K562 (cell line): Measurements from ENCODE around the gene MYO3B. TPM values are rescaled to one million over a fixed set of nuclear protein-coding genes. Genes with fewer than 3 reads are reported as not detected.

Experiments used
- ATAC-seq: fragments of 200-7000 bp; cut with Tn5 transposase; 3 replicates; pipeline ENCODE4 v1.9.1; 2020; ENCODE audit warnings: moderate library complexity
- BruUV-seq: library from RNA; stranded (reverse); fragments of 400-500 nt; replicated peaks from 2 replicates; lab custom pipeline; 2021; lab: Mats Ljungman, UMichigan
- CTCF ChIA-PET: fragments of 300-600 bp; formaldehyde crosslinking; extraction: SDS; loops from one replicate; lab custom pipeline; 2021; ENCODE audit warnings: low intra/inter-chr PET ratio; lab: Yijun Ruan, JAX
- POLR2A ChIA-PET: fragments of 300-600, 350-650 bp; sonication (Branson Sonifier 250); formaldehyde crosslinking; extraction: SDS; loops from one replicate; lab custom pipeline; 2021; ENCODE audit warnings: antibody characterized with exemption, inconsistent platforms; lab: Yijun Ruan, JAX
- DNase-seq, 4 experiments: peaks; one replicate each; pipeline versions ENCODE4 v3.0.0 to v3.0.0-alpha.2; 2011 to 2018; ENCODE audit warnings: low spot score in 3 of 4, mixed read lengths in 3 of 4; ENCODE audit errors: extremely low read depth in 1 of 4
- FAIRE-seq: peaks from 2 replicates; lab custom pipeline; 2011; peaks lifted over from hg19 to GRCh38; lab: Jason Lieb, UNC
- H2AFZ ChIP-seq: 2 replicates; pipeline ENCODE4 v1.6.0; 2011; ENCODE audit warnings: low read depth, low read length, control low read depth, inconsistent platforms
- H3K27ac ChIP-seq: fragments of 200-600 bp; 3 replicates; pipeline ENCODE4 v1.8.0; 2011; ENCODE audit warnings: low read depth, mild to moderate bottlenecking, control low read depth, inconsistent platforms, low read length, moderate library complexity, mixed read lengths; ENCODE audit errors: extremely low read depth
- H3K27me3 ChIP-seq, 2 experiments: fragments of 300-600 bp in 1 of 2; 2 replicates in 1 of 2; 3 replicates in 1 of 2; pipeline versions ENCODE4 v1.6.0 to v1.8.0; 2011; ENCODE audit warnings: inconsistent platforms in 2 of 2, low read length in 2 of 2, mild to moderate bottlenecking in 1 of 2, mixed read lengths in 1 of 2, moderate library complexity in 1 of 2; ENCODE audit not compliant: control insufficient read depth in 2 of 2, insufficient read depth in 2 of 2
- H3K36me3 ChIP-seq: fragments of 300-600 bp; 3 replicates; pipeline ENCODE4 v1.8.0; 2011; ENCODE audit warnings: mild to moderate bottlenecking, low read length, inconsistent platforms; ENCODE audit not compliant: control insufficient read depth, insufficient read depth
- H3K4me1 ChIP-seq, 2 experiments: fragments of 200-600 bp in 1 of 2; replicated peaks in 1 of 2; 2 replicates in 1 of 2; 3 replicates in 1 of 2; pipeline versions ENCODE4 v1.5.1 to v1.8.0; 2011; ENCODE audit warnings: inconsistent platforms in 2 of 2, low read length in 2 of 2, mild to moderate bottlenecking in 1 of 2, mixed read lengths in 1 of 2, moderate library complexity in 1 of 2; ENCODE audit not compliant: control insufficient read depth in 2 of 2, insufficient read depth in 2 of 2
- H3K4me2 ChIP-seq: 2 replicates; pipeline ENCODE4 v1.6.1; 2011; ENCODE audit warnings: low read length, control low read depth, inconsistent platforms, mixed read lengths; ENCODE audit not compliant: insufficient read depth
- H3K4me3 ChIP-seq: fragments of 200-600 bp; sonication (generic), shearing (Covaris generic); 2 replicates; pipeline ENCODE4 v1.5.1; 2016; ENCODE audit warnings: control low read depth, inconsistent platforms
- H3K79me2 ChIP-seq: fragments of 200-600 bp; 3 replicates; pipeline ENCODE4 v1.8.0; 2011; ENCODE audit warnings: low read length, inconsistent platforms; ENCODE audit not compliant: control insufficient read depth, insufficient read depth
- H3K9ac ChIP-seq, 2 experiments: 2 replicates each; pipeline versions ENCODE4 v1.6.0 to v1.6.1; 2011; ENCODE audit warnings: low read depth in 2 of 2, low read length in 2 of 2, control low read depth in 1 of 2, inconsistent platforms in 1 of 2, mild to moderate bottlenecking in 1 of 2, mixed read lengths in 1 of 2; ENCODE audit not compliant: insufficient read depth in 1 of 2
- H3K9me1 ChIP-seq: one replicate; pipeline ENCODE4 v1.6.0; 2011; ENCODE audit warnings: inconsistent platforms, mild to moderate bottlenecking, low read length, moderate library complexity; ENCODE audit not compliant: control insufficient read depth, insufficient read depth
- H3K9me3 ChIP-seq: replicated peaks from 2 replicates; pipeline ENCODE4 v1.5.1; 2011; ENCODE audit warnings: low read depth, low read length, inconsistent platforms; ENCODE audit not compliant: control insufficient read depth, insufficient read depth
- H4K20me1 ChIP-seq: replicated peaks from 2 replicates; pipeline ENCODE4 v1.6.1; 2011; ENCODE audit warnings: low read length, inconsistent platforms, mixed read lengths; ENCODE audit not compliant: control insufficient read depth, insufficient read depth
- CEBPG ChIP-seq, 3 experiments: fragments of 200-800 bp in 1 of 3; sonication (Bioruptor generic) in 1 of 3; sonication (generic) in 1 of 3; formaldehyde crosslinking in 1 of 3; IDR thresholded peaks in 2 of 3; conservative IDR thresholded peaks in 1 of 3; 2 replicates each; pipeline versions ENCODE4 v1.6.1 to v1.8.0; 2016 to 2022; ENCODE audit warnings: missing compliant biosample characterization in 2 of 3, missing genetic modification characterization in 2 of 3, mild to moderate bottlenecking in 1 of 3, missing genetic modification reagents in 1 of 3
- CREB5 ChIP-seq: fragments of 250-450 bp; sonication (Bioruptor Pico); IDR thresholded peaks from 2 replicates; pipeline ENCODE4 v1.5.0; 2020; ENCODE audit warnings: mild to moderate bottlenecking
- DIDO1 ChIP-seq: fragments of 450-650 bp; IDR thresholded peaks from 2 replicates; pipeline ENCODE4 v1.6.1; 2016; ENCODE audit warnings: low read depth, missing biosample characterization, missing genetic modification characterization
- EZH2 ChIP-seq: IDR thresholded peaks from 2 replicates; pipeline ENCODE4 v1.6.1; 2012; ENCODE audit warnings: low read depth, mild to moderate bottlenecking, inconsistent platforms, low read length, borderline replicate concordance
- GABPB1 ChIP-seq: sonication (generic); formaldehyde crosslinking; IDR thresholded peaks from 2 replicates; pipeline ENCODE4 v1.8.0; 2022; ENCODE audit warnings: mild to moderate bottlenecking, missing genetic modification reagents
- GMEB1 ChIP-seq: fragments of 250-450 bp; sonication (Bioruptor Pico); IDR thresholded peaks from 2 replicates; pipeline ENCODE4 v1.4.0; 2020; ENCODE audit warnings: mild to moderate bottlenecking
- HNRNPH1 ChIP-seq: fragments of 200-400 bp; formaldehyde crosslinking; optimal IDR thresholded peaks from 2 replicates; pipeline ENCODE3; 2017; ENCODE audit warnings: low read depth, mild to moderate bottlenecking, low read length, moderate library complexity
- HNRNPUL1 ChIP-seq: fragments of 200-400 bp; formaldehyde crosslinking; IDR thresholded peaks from 2 replicates; pipeline ENCODE4 v1.6.1; 2017; ENCODE audit warnings: low read length
- NCOR1 ChIP-seq: fragments of 450-650 bp; IDR thresholded peaks from 2 replicates; pipeline ENCODE4 v1.6.1; 2016; ENCODE audit warnings: mild to moderate bottlenecking, moderate library complexity
- NR1H2 ChIP-seq: sonication (generic); formaldehyde crosslinking; IDR thresholded peaks from 2 replicates; pipeline ENCODE4 v1.4.0; 2020; ENCODE audit warnings: mild to moderate bottlenecking, missing genetic modification reagents
- PHF21A ChIP-seq: fragments of 450-650 bp; IDR thresholded peaks from 2 replicates; pipeline ENCODE4 v1.6.1; 2017; ENCODE audit warnings: low read depth, borderline replicate concordance
- RBM39 ChIP-seq: fragments of 200-400 bp; formaldehyde crosslinking; optimal IDR thresholded peaks from 2 replicates; pipeline ENCODE3; 2018; ENCODE audit warnings: low read depth, low read length
- RFX7 ChIP-seq: fragments of 250-450 bp; sonication (Bioruptor Pico); IDR thresholded peaks from 2 replicates; pipeline ENCODE4 v1.5.1; 2021; ENCODE audit warnings: mild to moderate bottlenecking
- SMAD2 ChIP-seq: fragments of 150-350 bp; IDR thresholded peaks from 2 replicates; pipeline ENCODE4 v1.6.1; 2014; ENCODE audit warnings: low read depth, mild to moderate bottlenecking, low read length
- TEAD4 ChIP-seq, 2 experiments: sonication (generic) in 1 of 2; formaldehyde crosslinking in 1 of 2; IDR thresholded peaks; 2 replicates each; pipeline versions ENCODE4 v1.6.1 to v1.8.0; 2012 to 2022; ENCODE audit warnings: borderline replicate concordance in 1 of 2, inconsistent platforms in 1 of 2, low read length in 1 of 2, mild to moderate bottlenecking in 1 of 2, missing genetic modification reagents in 1 of 2
- THRA ChIP-seq: fragments of 450-650 bp; IDR thresholded peaks from 2 replicates; pipeline ENCODE4 v1.6.1; 2017; ENCODE audit warnings: mild to moderate bottlenecking, moderate library complexity
- ZC3H4 ChIP-seq: sonication (generic); formaldehyde crosslinking; IDR thresholded peaks from 2 replicates; pipeline ENCODE4 v1.9.0; 2021; ENCODE audit warnings: missing genetic modification reagents, borderline replicate concordance
- ZFPM2 ChIP-seq: fragments of 250-450 bp; sonication (Bioruptor Pico); IDR thresholded peaks from 2 replicates; pipeline ENCODE4 v1.5.1; 2022; ENCODE audit warnings: mild to moderate bottlenecking
- ZNF143 ChIP-seq: sonication (generic); formaldehyde crosslinking; IDR thresholded peaks from 2 replicates; pipeline ENCODE4 v1.9.0; 2022; ENCODE audit warnings: mild to moderate bottlenecking, missing genetic modification reagents
- ZNF197 ChIP-seq: fragments of 200-800 bp; sonication (Bioruptor generic); IDR thresholded peaks from 2 replicates; pipeline ENCODE4 v1.6.1; 2016; ENCODE audit warnings: low read depth, missing genetic modification characterization, missing compliant biosample characterization
- WGBS: fragments of 100-300 bp; shearing (Covaris generic); methylation state at CpG from one replicate; pipeline ENCODE4 v1.1.6; 2016; ENCODE audit warnings: low coverage, mixed read lengths; ENCODE audit not compliant: insufficient coverage; ENCODE audit errors: missing lambda C conversion rate; 5-methylcytosine and 5-hydroxymethylcytosine counted together
- in situ Hi-C: fragments of 300-500 bp; cut with MboI; formaldehyde crosslinking; loops from 4 replicates; pipeline ENCODE4 v1.15.0; 2018; ENCODE audit warnings: inconsistent platforms, mixed read lengths
- intact Hi-C: fragments of 100-400 bp; cut with micrococcal nuclease; formaldehyde crosslinking; loops from 2 replicates; pipeline ENCODE4 v1.14.2; 2022
- polyA plus RNA-seq, 8 experiments: library from polyadenylated mRNA; depleted of rRNA in 4 of 8; stranded (reverse) in 5 of 8; unstranded in 3 of 8; fragments of >200 nt; fragmentation: Nextera tagmentation in 2 of 8; fragmentation: Illumina TruSeq in 1 of 8; extraction: Ambion mirVana in 2 of 8; extraction: Trizol in 1 of 8; gene quantifications; 2 replicates each; pipeline versions ENCODE4 v1.2.1 to v1.2.3, GENCODE V29; 2011 to 2014; ENCODE audit warnings: inconsistent platforms in 1 of 8, missing spikeins in 1 of 8
- total RNA-seq, 7 experiments: library from RNA; depleted of rRNA in 6 of 7; stranded (reverse); fragments of >200 nt in 6 of 7; fragmentation: Illumina TruSeq in 2 of 7; extraction: Trizol in 2 of 7; gene quantifications; 2 replicates each; pipeline versions ENCODE4 v1.2.1 to v1.2.3, GENCODE V29; 2011 to 2021; ENCODE audit warnings: low replicate concordance in 1 of 7

The MYO3B gene
- total and polyA plus RNA-seq, 9 of the 15 experiments (the other 6 are each of a cell fraction or from before 2014, with no cell fraction given) = 2.7 to 6.5 (median 3.6) TPM

GRCh38 chr2:170579511-170579910 lies 401.6 kb downstream of the MYO3B start:
- CTCF ChIA-PET = no interaction called here
- Histone ChIP-seq H3K79me2 (no peaks in the 10 kb centered on the region), H3K27ac (no peak overlapping the region), H3K9me1 (no peaks in the 10 kb centered on the region), H3K9ac (no peak overlapping the region), H2AFZ (0 out of 2 replicates have a peak overlapping the region, but pooled peaks have one; percentile 1), H3K36me3 (no peaks in the 10 kb centered on the region), H4K20me1 (no peaks in the 10 kb centered on the region), H3K4me1 (no peaks in the 10 kb centered on the region), H3K9me3 (no peaks in the 10 kb centered on the region), H3K4me2 (no peak overlapping the region), H3K4me3 (no peak overlapping the region), H3K27me3 (peaks cover 0 to 4% of the 10 kb centered on the region in 2 experiments; a peak in 1 of 5 replicates)
- in situ Hi-C loops (no loop called here), intact Hi-C loops (no loop called here)
- 25% methylated on average over 2 of the region's 2 CpGs for WGBS
- POLR2A ChIA-PET = no interaction called here
- DNase-seq (no peak), ATAC-seq (no peak), FAIRE-seq (no peak)
- no TSS peak for BruUV-seq
- TF ChIP-seq THRA = no peak
- no peak for TF ChIP-seq RFX7 (CRISPR knock-in tag)
- no peak for TF ChIP-seq GABPB1
- TF ChIP-seq ZFPM2 (CRISPR knock-in tag) = no peak
- no peak for TF ChIP-seq HNRNPH1
- TF ChIP-seq ZNF143 (CRISPR knock-in tag) = no peak
- TF ChIP-seq DIDO1 (tag) = no peak
- TF ChIP-seq CEBPG (CRISPR knock-in tag; IDR thresholded peaks at IDR 0.05) = no peak
- no peak for TF ChIP-seq CEBPG (tag; conservative IDR thresholded peaks at IDR 0.05 in 1 of 2, IDR thresholded peaks at IDR 0.05 in 1 of 2)
- no peak for TF ChIP-seq NCOR1
- no peak for TF ChIP-seq TEAD4 (IDR thresholded peaks at IDR 0.05; ENCODE audit: low read length)
- TF ChIP-seq TEAD4 (CRISPR knock-in tag; IDR thresholded peaks at IDR 0.05; ENCODE audit: borderline replicate concordance) = no peak
- TF ChIP-seq ZNF197 (CRISPR knock-in tag) = no peak
- no peak for TF ChIP-seq HNRNPUL1
- TF ChIP-seq SMAD2 = no peak
- TF ChIP-seq EZH2 = no peak
- no peak for TF ChIP-seq GMEB1
- no peak for TF ChIP-seq ZC3H4
- no peak for TF ChIP-seq RBM39
- TF ChIP-seq CREB5 (CRISPR knock-in tag) = no peak
- no peak for TF ChIP-seq PHF21A
- no peak for TF ChIP-seq NR1H2
